ENCODE results near the gene SMIM11. TPM values are rescaled to one million over a fixed set of nuclear protein-coding genes. Genes with fewer than 3 reads are reported as not detected.

Gene SMIM11
- total RNA-seq, 1 experiment from 2014 or later = 2.3 TPM

GRCh38 chr21:34353182-34353581 lies 22.1 kb upstream of the SMIM11 start:
- TF ChIP-seq, protein P1, sequence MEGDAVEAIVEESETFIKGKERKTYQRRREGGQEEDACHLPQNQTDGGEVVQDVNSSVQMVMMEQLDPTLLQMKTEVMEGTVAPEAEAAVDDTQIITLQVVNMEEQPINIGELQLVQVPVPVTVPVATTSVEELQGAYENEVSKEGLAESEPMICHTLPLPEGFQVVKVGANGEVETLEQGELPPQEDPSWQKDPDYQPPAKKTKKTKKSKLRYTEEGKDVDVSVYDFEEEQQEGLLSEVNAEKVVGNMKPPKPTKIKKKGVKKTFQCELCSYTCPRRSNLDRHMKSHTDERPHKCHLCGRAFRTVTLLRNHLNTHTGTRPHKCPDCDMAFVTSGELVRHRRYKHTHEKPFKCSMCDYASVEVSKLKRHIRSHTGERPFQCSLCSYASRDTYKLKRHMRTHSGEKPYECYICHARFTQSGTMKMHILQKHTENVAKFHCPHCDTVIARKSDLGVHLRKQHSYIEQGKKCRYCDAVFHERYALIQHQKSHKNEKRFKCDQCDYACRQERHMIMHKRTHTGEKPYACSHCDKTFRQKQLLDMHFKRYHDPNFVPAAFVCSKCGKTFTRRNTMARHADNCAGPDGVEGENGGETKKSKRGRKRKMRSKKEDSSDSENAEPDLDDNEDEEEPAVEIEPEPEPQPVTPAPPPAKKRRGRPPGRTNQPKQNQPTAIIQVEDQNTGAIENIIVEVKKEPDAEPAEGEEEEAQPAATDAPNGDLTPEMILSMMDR (conservative IDR thresholded peaks at IDR 0.05) = no peak
- Mint-ChIP-seq H3K36me3 (ENCODE audit: insufficient read depth in 1 of 3, low read depth in 3 of 3) (peaks cover 0 to 4% (median 0%) of the 10 kb centered on the region in 3 experiments; a peak in 1 of 7 replicates), H3K4me3 (no peak overlapping the region), H3K27ac (no peak overlapping the region), H3K9me3 (peaks cover 7 to 8% of the 10 kb centered on the region in 2 experiments; a peak in 4 of 5 replicates), H3K4me1 (peaks cover 0 to 10% of the 10 kb centered on the region in 2 experiments; a peak in 3 of 4 replicates), H3K27me3 (ENCODE audit: low read depth) (peaks cover 19% of the 10 kb centered on the region)
- no peak overlapping the region for H2BK12ac ChIP-seq (ENCODE audit: insufficient read length, low read depth, low read length)
- H3K4ac ChIP-seq (ENCODE audit: low read depth, low read length) = no peak overlapping the region
- H4K5ac ChIP-seq (ENCODE audit: insufficient read length, low read depth, low read length) = no peak overlapping the region
- H3K79me1 ChIP-seq (ENCODE audit: insufficient read depth, low read depth, low read length, poor library complexity, severe bottlenecking) = no peaks in the 10 kb centered on the region
- H2AK5ac ChIP-seq (ENCODE audit: insufficient read length, low read length) = no peak overlapping the region
- no peaks in the 10 kb centered on the region for H3K4me1 ChIP-seq (ENCODE audit: insufficient read depth, low read length)
- H3K27me3 ChIP-seq (ENCODE audit: insufficient read depth, low read length) = no peaks in the 10 kb centered on the region; the same call in 1 of the 2 replicates
- no peak overlapping the region for H3K27ac ChIP-seq (ENCODE audit: insufficient read length, low read depth, low read length)
- WGBS (ENCODE audit: extremely low coverage, insufficient read length, low lambda C conversion rate) = no CpG with 5 or more reads among the region's 6 CpGs
- H2BK5ac ChIP-seq (ENCODE audit: insufficient read length, low read length) = no peak overlapping the region
- H3K23me2 ChIP-seq (ENCODE audit: insufficient read length, low read depth, low read length, poor library complexity, severe bottlenecking) = no peaks in the 10 kb centered on the region
- no peak overlapping the region for H3K18ac ChIP-seq (ENCODE audit: insufficient read length, low read depth, low read length)
- H3K23ac ChIP-seq (ENCODE audit: insufficient read length, low read depth, low read length) = no peak overlapping the region
- H3K79me2 ChIP-seq (ENCODE audit: insufficient read depth, low read length) = no peaks in the 10 kb centered on the region
- H2AFZ ChIP-seq (ENCODE audit: low read length) = no peak overlapping the region
- no peaks in the 10 kb centered on the region for H4K20me1 ChIP-seq (ENCODE audit: control insufficient read depth, insufficient read depth, insufficient read length)
- H3T11ph ChIP-seq (ENCODE audit: low read length) = no peak overlapping the region
- H2BK120ac ChIP-seq (ENCODE audit: low read depth, low read length, poor library complexity, severe bottlenecking) = no peak overlapping the region
- no peak overlapping the region for H2BK20ac ChIP-seq (ENCODE audit: low read depth, low read length, poor library complexity, severe bottlenecking)
- H4K8ac ChIP-seq (replicated peaks; ENCODE audit: insufficient read length, low read depth, low read length) = no peak overlapping the region
- H3K9ac ChIP-seq (ENCODE audit: extremely low read depth, insufficient read length, low read length) = no peak overlapping the region
- no peak overlapping the region for H3K56ac ChIP-seq (ENCODE audit: insufficient read length, low read depth, low read length)
- H4K91ac ChIP-seq (ENCODE audit: insufficient read length, low read depth, low read length) = no peak overlapping the region
- H2BK15ac ChIP-seq (ENCODE audit: low read depth, low read length) = no peak overlapping the region
- DNase-seq = no peak
- no peaks in the 10 kb centered on the region for H3K9me3 ChIP-seq (ENCODE audit: control insufficient read depth, low read depth, low read length)
- H3K14ac ChIP-seq (ENCODE audit: insufficient read depth, low read length) = no peak overlapping the region
- no peak overlapping the region for H3K4me2 ChIP-seq (ENCODE audit: insufficient read depth, insufficient read length, low read length)

Measured in H9 (cell line).